ENCODE results near the gene MMP26.

GRCh38 chr11:4713241-4713640, 8.7 kb downstream of the MMP26 start:
- TF ChIP-seq SP2 (tag by site-specific recombination; IDR thresholded peaks at IDR 0.05) (no peak), ZNF133 (tag by site-specific recombination; IDR thresholded peaks at IDR 0.05) (no peak)

All from HEK293 (cell line).